KMS-11 (cell line): Measurements from ENCODE around the gene ZFAND2B.

Source experiments
- H2AFZ ChIP-seq: fragments of 200-600 bp; sonication (generic); 2 replicates; pipeline ENCODE4 v1.6.1; 2016; ENCODE audit warnings: antibody characterized with exemption, mixed run types, low read depth
- H3K27ac ChIP-seq: fragments of 200-600 bp; sonication (generic); 2 replicates; pipeline ENCODE4 v1.6.1; 2016; ENCODE audit warnings: mild to moderate bottlenecking, mixed run types
- H3K27me3 ChIP-seq: fragments of 200-600 bp; sonication (generic); 2 replicates; pipeline ENCODE4 v1.6.1; 2017; ENCODE audit warnings: mild to moderate bottlenecking, low read depth, mixed run types, moderate library complexity; ENCODE audit not compliant: insufficient read depth
- H3K36me3 ChIP-seq: fragments of 200-600 bp; sonication (generic); 2 replicates; pipeline ENCODE4 v1.6.1; 2017; ENCODE audit warnings: mild to moderate bottlenecking, mixed run types; ENCODE audit not compliant: insufficient read depth
- H3K4me1 ChIP-seq: fragments of 200-600 bp; sonication (generic); 2 replicates; pipeline ENCODE4 v1.6.1; 2016; ENCODE audit warnings: mild to moderate bottlenecking, low read depth, mixed run types; ENCODE audit not compliant: poor library complexity, severe bottlenecking
- H3K4me2 ChIP-seq: fragments of 200-600 bp; sonication (generic); 2 replicates; pipeline ENCODE4 v1.7.0; 2016; ENCODE audit warnings: mild to moderate bottlenecking, mixed run types
- H3K4me3 ChIP-seq: fragments of 200-600 bp; sonication (generic); IDR thresholded peaks from 2 replicates; pipeline ENCODE4 v1.6.1; 2017; ENCODE audit warnings: low read depth, low read length, mixed read lengths; ENCODE audit not compliant: insufficient read depth
- H3K79me2 ChIP-seq: fragments of 200-600 bp; sonication (generic); 2 replicates; pipeline ENCODE4 v1.6.1; 2016; ENCODE audit warnings: low read depth, mixed run types; ENCODE audit not compliant: insufficient read depth
- H3K9ac ChIP-seq: fragments of 200-600 bp; sonication (generic); 2 replicates; pipeline ENCODE4 v1.6.1; 2016; ENCODE audit warnings: mild to moderate bottlenecking, mixed run types
- H4K20me1 ChIP-seq: fragments of 200-600 bp; sonication (generic); 2 replicates; pipeline ENCODE4 v1.6.1; 2016; ENCODE audit warnings: mild to moderate bottlenecking, mixed run types; ENCODE audit not compliant: insufficient read depth
- TF ChIP-seq, protein P1 (sequence below): fragments of 200-600 bp; sonication (generic); conservative IDR thresholded peaks from 2 replicates; pipeline ENCODE4 v1.6.1; 2017; ENCODE audit warnings: low read depth, mild to moderate bottlenecking, antibody characterized with exemption, low read length, moderate library complexity, mixed read lengths

Gene ZFAND2B

GRCh38 chr2:219209236-219210195 is 2.9 kb downstream of the ZFAND2B start:
- H3K79me2 ChIP-seq, result no peaks in the 10 kb centered on the region
- no peaks in the 10 kb centered on the region for H4K20me1 ChIP-seq
- no peak overlapping the region for H3K4me2 ChIP-seq
- H3K4me1 ChIP-seq, result peaks cover 18% of the 10 kb centered on the region
- no peaks in the 10 kb centered on the region for H3K27me3 ChIP-seq
- H3K9ac ChIP-seq, result no peak overlapping the region
- TF ChIP-seq, protein P1, sequence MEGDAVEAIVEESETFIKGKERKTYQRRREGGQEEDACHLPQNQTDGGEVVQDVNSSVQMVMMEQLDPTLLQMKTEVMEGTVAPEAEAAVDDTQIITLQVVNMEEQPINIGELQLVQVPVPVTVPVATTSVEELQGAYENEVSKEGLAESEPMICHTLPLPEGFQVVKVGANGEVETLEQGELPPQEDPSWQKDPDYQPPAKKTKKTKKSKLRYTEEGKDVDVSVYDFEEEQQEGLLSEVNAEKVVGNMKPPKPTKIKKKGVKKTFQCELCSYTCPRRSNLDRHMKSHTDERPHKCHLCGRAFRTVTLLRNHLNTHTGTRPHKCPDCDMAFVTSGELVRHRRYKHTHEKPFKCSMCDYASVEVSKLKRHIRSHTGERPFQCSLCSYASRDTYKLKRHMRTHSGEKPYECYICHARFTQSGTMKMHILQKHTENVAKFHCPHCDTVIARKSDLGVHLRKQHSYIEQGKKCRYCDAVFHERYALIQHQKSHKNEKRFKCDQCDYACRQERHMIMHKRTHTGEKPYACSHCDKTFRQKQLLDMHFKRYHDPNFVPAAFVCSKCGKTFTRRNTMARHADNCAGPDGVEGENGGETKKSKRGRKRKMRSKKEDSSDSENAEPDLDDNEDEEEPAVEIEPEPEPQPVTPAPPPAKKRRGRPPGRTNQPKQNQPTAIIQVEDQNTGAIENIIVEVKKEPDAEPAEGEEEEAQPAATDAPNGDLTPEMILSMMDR, result no peak
- H2AFZ ChIP-seq, result no peak overlapping the region
- no peaks in the 10 kb centered on the region for H3K36me3 ChIP-seq
- no peak overlapping the region for H3K4me3 ChIP-seq
- H3K27ac ChIP-seq, result no peak overlapping the region

DNA sequence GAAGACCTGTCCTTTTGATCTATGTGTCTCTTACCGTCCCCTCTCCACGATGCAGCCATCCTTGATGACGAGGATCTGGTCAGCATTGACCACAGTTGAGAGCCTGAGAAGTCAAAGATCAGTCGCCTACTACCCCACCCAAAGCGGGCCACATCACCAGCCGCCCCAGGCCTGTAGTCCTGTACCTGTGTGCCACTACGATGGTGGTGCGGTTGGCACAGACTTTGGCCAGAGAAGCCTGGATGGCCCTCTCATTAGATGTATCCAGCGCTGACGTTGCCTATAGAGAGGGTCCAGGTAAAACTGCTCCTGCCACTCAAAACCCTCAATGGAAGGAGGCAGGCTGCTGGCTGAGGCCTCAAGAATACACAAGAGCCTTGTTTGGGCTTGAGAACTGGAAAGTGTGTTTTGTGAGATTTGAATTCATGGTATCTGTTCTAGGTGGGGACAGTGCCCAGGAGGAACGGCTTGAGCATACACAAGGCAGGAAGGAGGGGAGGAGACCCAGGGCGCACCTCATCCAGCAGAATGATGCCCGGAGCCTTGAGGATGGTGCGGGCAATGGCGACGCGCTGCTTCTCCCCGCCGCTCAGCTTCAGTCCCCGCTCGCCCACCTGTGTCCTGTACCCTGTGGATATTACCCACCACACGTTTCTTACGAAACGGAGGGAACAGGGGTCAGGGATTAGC is 3.8 kb downstream of the ZFAND2B start:
- Histone ChIP-seq H4K20me1 (no peaks in the 10 kb centered on the region), H3K9ac (no peak overlapping the region), H3K4me2 (no peak overlapping the region), H2AFZ (no peak overlapping the region), H3K27ac (no peak overlapping the region), H3K4me3 (no peak overlapping the region), H3K4me1 (peaks cover 15% of the 10 kb centered on the region), H3K79me2 (no peaks in the 10 kb centered on the region), H3K27me3 (no peaks in the 10 kb centered on the region), H3K36me3 (no peaks in the 10 kb centered on the region)
- TF ChIP-seq, protein P1, result no peak

- Histone ChIP-seq H2AFZ (no peak overlapping the region), H3K79me2 (no peaks in the 10 kb centered on the region), H3K4me1 (peaks cover 9% of the 10 kb centered on the region), H3K27ac (no peak overlapping the region), H3K4me3 (no peak overlapping the region), H3K36me3 (no peaks in the 10 kb centered on the region), H3K4me2 (no peak overlapping the region), H3K27me3 (no peaks in the 10 kb centered on the region), H4K20me1 (no peaks in the 10 kb centered on the region), H3K9ac (no peak overlapping the region)
- TF ChIP-seq, protein P1, result no peak
These were observed 4.3 kb downstream of the ZFAND2B start for GRCh38 chr2:219210886-219211362.

DNA sequence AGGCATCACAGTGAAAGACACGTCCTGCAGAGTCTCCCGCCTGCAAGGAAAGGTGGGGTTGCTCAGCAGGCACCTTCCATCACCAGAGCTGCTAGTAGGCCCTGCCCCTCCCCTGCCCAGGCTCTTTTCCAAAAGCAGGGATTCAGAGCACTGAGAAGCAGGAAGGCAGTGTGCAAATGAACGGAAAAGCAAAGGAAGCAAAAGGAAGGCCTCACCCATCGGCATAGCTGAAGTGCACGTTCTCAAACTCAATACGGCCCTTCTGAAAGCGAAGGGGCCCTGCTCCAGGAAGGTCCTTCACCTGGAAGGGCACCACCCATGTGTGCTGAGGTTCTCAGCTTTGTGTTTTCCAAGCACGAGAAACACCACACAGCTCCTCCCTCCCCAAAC is 6.4 kb downstream of the ZFAND2B start:
- H3K36me3 ChIP-seq, result no peaks in the 10 kb centered on the region
- no peak overlapping the region for H3K4me2 ChIP-seq
- peaks cover 14% of the 10 kb centered on the region for H3K4me1 ChIP-seq
- H3K79me2 ChIP-seq, result no peaks in the 10 kb centered on the region
- no peaks in the 10 kb centered on the region for H4K20me1 ChIP-seq
- H2AFZ ChIP-seq, result no peak overlapping the region
- no peaks in the 10 kb centered on the region for H3K27me3 ChIP-seq
- no peak overlapping the region for H3K27ac ChIP-seq
- TF ChIP-seq, protein P1, result no peak
- no peak overlapping the region for H3K9ac ChIP-seq
- no peak overlapping the region for H3K4me3 ChIP-seq
